Measurements from ENCODE around the gene SEC16A.

DNA sequence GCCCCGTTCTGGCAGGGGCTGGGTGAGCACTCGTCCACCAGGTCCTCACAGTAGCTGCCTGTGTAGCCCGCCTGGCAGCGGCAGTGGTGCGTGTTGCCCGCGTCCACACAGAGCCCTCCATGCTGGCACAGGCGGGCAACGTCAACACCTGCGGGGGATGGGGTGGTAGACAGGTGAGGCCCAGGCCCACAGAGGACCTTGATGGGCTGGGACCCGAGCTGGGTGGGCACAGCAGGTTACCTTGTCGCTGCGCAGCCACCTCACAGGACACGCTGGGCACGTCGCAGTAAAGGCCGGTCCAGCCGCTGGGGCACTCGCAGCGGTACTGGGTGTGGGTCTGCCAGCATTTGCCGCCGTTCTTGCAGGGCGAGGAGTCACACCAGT, 25.1 kb upstream of the SEC16A start:
- TF ChIP-seq, protein P1, sequence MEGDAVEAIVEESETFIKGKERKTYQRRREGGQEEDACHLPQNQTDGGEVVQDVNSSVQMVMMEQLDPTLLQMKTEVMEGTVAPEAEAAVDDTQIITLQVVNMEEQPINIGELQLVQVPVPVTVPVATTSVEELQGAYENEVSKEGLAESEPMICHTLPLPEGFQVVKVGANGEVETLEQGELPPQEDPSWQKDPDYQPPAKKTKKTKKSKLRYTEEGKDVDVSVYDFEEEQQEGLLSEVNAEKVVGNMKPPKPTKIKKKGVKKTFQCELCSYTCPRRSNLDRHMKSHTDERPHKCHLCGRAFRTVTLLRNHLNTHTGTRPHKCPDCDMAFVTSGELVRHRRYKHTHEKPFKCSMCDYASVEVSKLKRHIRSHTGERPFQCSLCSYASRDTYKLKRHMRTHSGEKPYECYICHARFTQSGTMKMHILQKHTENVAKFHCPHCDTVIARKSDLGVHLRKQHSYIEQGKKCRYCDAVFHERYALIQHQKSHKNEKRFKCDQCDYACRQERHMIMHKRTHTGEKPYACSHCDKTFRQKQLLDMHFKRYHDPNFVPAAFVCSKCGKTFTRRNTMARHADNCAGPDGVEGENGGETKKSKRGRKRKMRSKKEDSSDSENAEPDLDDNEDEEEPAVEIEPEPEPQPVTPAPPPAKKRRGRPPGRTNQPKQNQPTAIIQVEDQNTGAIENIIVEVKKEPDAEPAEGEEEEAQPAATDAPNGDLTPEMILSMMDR (IDR thresholded peaks at IDR 0.05; ENCODE audit: extremely low read depth in 1 of 2, insufficient read depth in 1 of 2, low read depth in 1 of 2, low read length in 2 of 2): no peak
- TF ChIP-seq EZH2 (IDR thresholded peaks at IDR 0.05; ENCODE audit: borderline replicate concordance, low read depth, low read length, severe bottlenecking) (no peak), POLR2AphosphoS5 (IDR thresholded peaks at IDR 0.05; ENCODE audit: insufficient read depth, low read depth, low read length) (no peak), POLR2A (IDR thresholded peaks at IDR 0.05; ENCODE audit: low read depth, low read length) (no peak), GATA2 (IDR thresholded peaks at IDR 0.05; ENCODE audit: insufficient read depth, insufficient read length, low read depth, low read length) (no peak), JUN (IDR thresholded peaks at IDR 0.05; ENCODE audit: borderline replicate concordance, insufficient read depth, insufficient read length, low read depth) (no peak), FOS (IDR thresholded peaks at IDR 0.05; ENCODE audit: borderline replicate concordance, insufficient read depth, low read length) (no peak)
- TF ChIP-seq, protein P2, sequence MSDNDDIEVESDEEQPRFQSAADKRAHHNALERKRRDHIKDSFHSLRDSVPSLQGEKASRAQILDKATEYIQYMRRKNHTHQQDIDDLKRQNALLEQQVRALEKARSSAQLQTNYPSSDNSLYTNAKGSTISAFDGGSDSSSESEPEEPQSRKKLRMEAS (IDR thresholded peaks at IDR 0.05; ENCODE audit: insufficient read depth, insufficient read length): no peak

Measured in endothelial cell of umbilical vein (primary cell).